ENCODE data around the gene STAT3.
"Not testable (repeated sequence)": the region's sequence is repeated elsewhere in the genome, so short reads cannot be mapped to it uniquely, and the experiment has no call there.

STAT3 gene

DNA sequence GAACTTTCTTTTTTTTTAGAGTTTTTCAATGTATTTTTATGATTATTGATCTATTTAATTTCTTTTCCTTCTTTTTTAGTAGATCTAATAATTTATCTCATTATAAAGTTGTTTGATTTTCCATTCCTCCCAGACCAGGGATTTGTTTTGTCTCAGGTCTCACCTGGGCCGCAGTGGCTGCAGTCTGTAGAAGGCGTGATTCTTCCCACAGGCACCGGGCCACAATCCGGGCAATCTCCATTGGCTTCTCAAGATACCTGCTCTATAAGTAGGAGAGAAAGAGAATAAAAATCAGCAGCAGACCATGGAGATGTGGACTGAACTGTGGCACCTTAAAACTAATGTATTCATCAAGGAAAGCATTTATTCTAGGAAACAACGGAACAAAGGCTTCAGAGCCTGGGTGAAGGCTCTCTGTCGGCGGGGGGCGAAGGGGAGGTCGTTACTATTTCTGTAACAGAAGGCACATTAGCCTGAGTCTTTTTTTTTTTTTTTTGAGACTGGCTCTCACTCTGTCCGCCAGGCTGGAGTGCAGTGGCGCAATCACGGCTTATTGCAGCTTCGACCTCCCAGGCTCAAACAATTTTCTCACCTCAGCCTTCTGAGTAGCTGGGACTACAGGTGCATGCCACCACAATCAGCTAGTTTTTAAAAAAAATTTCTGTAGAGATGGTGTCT, 42.7 kb downstream of the STAT3 start:
- no peak for DNase-seq

DNA sequence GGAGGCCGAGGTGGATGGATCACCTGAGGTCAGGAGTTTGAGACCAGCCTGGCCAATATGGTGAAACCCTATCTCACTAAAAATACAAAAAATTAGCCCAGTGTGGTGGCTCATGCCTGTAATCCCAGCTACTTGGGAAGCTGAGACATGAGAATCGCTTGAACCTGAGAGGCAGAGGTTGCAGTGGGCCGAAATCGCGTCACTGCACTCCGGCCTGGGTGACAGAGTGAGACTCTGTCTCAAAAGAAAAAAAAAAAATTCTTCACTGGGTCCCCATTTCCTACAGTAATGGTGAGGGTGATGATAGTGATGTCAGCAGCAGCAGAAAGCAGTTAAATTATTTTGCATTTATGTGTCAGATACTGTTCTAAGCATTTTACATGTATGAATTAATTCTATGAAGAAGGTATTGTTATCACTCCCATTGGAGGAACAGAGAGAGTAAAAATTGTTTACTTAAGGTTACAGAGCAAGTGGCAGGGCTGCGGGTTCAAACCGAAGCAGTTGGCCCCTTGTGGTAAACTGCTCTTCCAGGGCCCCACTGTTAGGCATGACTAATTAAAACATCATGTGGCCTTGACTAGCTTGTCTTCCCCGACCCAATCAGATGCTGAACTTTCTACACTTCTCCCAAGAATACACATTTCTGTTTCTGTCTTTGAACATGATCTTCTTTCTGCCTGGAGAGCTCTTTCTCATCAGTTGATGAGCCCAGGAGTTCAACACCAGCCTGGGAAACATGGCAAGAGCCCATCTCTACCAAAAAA, 45.8 kb downstream of the STAT3 start:
- peak; percentile 75 for DNase-seq

GRCh38 chr17:42341568-42341967, 46.7 kb downstream of the STAT3 start:
- DNase-seq: no peak

- DNase-seq: no peak
These were observed 47.5 kb downstream of the STAT3 start for GRCh38 chr17:42340691-42341127.

GRCh38 chr17:42339221-42339620, 49.0 kb downstream of the STAT3 start:
- no peak for DNase-seq

GRCh38 chr17:42338427-42338985, 49.7 kb downstream of the STAT3 start:
- no peak for DNase-seq

DNA sequence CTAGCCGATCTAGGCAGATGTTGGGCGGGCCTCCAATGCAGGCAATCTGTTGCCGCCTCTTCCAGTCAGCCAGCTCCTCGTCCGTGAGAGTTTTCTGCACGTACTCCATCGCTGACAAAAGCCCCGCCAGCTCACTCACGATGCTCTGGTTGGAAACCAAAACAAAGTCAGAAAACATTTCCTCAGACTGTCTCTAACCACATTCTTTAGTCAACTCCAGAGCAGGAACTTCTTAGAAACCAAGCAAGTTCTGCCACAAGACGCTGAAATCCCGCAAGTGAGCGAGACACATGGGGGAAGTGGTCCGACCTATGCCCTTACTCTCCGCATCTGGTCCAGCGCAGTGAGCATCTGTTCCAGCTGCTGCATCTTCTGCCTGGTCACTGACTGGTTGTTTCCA, 50.8 kb downstream of the STAT3 start:
- DNase-seq: no peak

GRCh38 chr17:42334677-42335076, 53.6 kb downstream of the STAT3 start:
- no peak for DNase-seq

GRCh38 chr17:42333053-42333452, 55.2 kb downstream of the STAT3 start:
- DNase-seq: no peak

- no peak for DNase-seq
These were observed 58.9 kb downstream of the STAT3 start for GRCh38 chr17:42329025-42329976.

- DNase-seq: no peak
These were observed 63.2 kb downstream of the STAT3 start for GRCh38 chr17:42325026-42325425.

DNA sequence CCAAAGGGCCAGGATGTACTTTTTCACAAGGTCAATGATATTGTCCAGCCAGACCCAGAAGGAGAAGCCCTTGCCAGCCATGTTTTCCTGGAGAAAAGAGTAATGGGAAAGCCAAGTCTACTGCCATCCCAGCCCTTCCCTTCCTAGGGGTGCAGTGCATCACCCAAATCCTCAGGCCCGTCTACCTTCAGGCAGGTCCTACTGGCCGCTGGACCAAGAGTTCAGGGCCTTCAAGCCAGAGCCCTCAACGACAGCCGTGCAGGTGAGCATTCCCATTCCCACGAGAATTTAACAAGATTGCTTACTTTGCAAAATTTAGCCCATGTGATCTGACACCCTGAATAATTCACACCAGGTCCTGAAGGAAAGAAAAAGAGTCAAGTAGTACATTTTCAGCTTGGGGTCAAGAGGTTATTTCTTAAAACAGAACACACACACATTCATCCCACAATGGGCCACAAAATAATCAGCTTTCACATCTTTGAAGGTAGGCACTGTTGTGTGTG, 64.9 kb downstream of the STAT3 start:
- DNase-seq: no peak

DNA sequence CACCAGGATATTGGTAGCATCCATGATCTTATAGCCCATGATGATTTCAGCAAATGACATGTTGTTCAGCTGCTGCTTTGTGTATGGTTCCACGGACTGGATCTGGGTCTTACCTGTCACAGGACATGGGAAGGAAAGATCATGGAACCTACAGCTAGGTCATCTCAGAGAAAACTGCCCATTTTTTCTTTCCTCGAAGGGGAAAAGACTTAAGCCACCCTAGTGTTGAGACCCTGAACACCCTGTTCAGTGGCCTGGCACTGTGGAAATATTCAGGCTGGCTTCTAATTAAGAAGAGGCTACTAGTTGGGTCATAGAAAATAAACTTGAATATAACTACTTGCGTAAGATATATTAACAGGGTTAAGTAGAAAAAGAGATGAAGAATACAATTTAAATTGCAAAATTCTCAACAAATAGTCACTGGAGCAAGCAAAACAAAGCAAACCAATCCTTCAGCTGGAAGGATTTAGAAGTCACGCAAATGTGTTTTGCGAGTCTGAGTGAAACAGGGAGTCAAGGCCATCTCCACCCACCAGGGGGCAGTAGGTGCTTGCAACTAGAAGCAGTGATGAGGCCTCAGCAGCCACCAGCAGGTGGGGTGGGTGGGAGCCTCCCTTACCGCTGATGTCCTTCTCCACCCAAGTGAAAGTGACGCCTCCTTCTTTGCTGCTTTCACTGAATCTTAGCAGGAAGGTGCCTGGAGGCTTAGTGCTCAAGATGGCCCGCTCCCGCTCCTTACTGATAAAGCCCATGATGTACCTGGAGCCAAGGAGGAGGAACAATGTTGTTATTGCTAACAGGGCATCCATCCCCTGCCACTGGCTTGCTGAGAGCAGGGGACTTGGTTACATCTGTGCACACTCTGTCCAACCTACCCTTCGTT, 65.6 kb downstream of the STAT3 start:
- DNase-seq: peak; percentile 52

DNA sequence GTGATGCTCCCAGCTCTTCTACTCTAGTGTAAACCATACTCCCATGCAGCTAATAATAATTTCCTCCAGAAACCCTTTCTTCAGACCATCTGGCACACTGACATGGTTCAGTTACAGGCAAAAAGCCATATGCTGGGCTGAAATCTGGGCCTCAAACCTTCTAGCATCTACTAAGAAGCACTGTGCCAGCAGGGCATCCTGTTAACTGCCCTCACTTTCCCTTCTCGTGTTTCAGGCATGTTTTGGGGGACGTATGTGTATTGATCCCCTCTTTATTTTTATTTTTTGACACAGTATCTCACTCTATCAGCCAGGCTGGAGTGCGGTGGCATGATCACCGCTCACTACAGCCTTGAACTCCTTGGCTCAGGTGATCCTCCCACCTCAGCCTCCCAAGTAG, 66.7 kb downstream of the STAT3 start:
- no peak for DNase-seq

DNA sequence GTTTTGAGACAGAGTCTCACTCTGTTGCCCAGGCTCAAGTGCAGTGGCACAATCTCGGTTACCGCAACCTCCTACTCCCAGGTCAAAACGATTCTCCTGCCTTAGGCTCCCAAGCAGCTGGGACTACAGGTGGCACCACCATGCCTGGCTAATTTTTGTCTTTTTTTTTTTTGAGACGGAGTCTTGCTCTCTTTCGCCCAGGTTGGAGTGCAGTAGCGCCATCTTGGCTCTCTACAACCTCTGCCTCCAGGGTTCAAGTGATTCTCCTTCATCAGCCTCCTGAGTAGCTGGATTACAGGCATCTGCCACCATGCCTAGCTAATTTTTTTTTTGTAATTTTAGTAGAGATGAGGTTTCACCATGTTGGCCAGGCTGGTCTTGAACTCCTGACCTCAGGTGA, 70.3 kb downstream of the STAT3 start:
- DNase-seq: not testable (repeated sequence)

- DNase-seq: no peak
These were observed 70.9 kb downstream of the STAT3 start for GRCh38 chr17:42317266-42317845.

- no peak for DNase-seq
These were observed 71.5 kb downstream of the STAT3 start for GRCh38 chr17:42316755-42317154.

GRCh38 chr17:42315402-42316156, 72.7 kb downstream of the STAT3 start:
- DNase-seq: no peak

DNA sequence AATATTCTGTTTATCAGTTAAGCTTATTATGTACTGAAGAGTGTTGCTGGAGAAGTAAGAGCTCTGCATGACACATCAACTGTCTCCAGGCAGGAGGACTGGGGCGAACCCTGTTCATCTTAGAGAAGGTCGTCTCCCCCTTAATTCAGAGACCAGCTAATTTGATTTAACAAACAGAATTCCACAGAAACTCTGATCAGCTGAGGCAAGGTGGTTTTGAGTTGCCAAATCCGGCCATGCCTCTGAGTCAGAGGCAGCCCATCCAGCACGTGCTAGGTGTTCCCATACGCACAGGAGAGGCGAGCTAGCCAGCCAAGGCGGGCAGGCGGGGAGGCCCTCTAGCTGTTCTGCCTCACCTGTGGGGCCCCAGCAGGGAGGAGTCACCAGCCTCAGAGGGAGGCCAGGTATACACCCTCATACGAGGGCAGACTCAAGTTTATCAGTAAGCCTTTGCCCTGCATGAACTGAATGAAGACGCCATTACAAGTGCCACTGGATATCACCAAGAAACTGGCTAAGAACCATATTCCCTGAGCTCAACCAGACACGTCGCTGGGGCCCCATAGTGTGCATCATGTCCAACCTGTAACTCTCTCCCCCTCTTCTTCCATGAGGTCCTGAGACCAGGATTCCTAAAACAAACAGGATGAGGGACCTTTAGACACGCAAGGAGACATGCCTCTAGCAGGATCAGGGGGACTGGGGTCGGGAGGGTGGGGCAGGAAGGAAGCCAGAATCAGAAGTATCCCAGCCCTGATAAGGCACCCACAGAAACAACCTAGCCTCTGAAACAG, 74.3 kb downstream of the STAT3 start:
- DNase-seq: no peak

DNA sequence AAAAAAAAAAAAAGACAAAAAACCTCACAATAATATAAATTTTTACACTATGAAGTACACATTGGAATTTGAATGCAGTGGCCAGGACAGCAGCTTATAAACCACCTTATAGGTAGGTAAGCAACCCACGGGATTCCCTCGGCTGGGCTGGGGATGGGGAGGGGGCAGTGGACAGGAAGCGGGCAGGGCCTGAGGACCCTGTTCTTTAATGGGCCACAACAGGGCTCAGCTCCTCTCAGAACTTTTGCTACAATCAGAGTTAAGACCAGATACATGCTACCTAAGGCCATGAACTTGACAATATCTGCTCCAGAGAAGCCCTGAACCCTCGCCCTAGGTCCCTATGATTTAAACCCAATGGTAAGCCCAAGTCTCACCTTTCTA, 74.9 kb downstream of the STAT3 start:
- no peak for DNase-seq
